ENCODE results near the gene ZFYVE9. TPM values are rescaled to one million over a fixed set of nuclear protein-coding genes. Genes with fewer than 3 reads are reported as not detected.

The ZFYVE9 gene
- total and polyA plus RNA-seq, 2 experiments from 2014 or later = 5.4 to 27.3 TPM

GRCh38 chr1:52234708-52235107, 92.8 kb downstream of the ZFYVE9 start (continued):
- TF ChIP-seq ETS1 (IDR thresholded peaks at IDR 0.05) (no peak), NANOG (IDR thresholded peaks at IDR 0.05; ENCODE audit: borderline replicate concordance) (no peak), EZH2 (IDR thresholded peaks at IDR 0.05; ENCODE audit: low read depth, unreplicated experiment) (no peak), ZNF331 (CRISPR knock-in tag; IDR thresholded peaks at IDR 0.05; ENCODE audit: low read depth) (no peak), CREB1 (CRISPR knock-in tag; IDR thresholded peaks at IDR 0.05; ENCODE audit: low read depth) (no peak)
- TF ChIP-seq, protein P1, sequence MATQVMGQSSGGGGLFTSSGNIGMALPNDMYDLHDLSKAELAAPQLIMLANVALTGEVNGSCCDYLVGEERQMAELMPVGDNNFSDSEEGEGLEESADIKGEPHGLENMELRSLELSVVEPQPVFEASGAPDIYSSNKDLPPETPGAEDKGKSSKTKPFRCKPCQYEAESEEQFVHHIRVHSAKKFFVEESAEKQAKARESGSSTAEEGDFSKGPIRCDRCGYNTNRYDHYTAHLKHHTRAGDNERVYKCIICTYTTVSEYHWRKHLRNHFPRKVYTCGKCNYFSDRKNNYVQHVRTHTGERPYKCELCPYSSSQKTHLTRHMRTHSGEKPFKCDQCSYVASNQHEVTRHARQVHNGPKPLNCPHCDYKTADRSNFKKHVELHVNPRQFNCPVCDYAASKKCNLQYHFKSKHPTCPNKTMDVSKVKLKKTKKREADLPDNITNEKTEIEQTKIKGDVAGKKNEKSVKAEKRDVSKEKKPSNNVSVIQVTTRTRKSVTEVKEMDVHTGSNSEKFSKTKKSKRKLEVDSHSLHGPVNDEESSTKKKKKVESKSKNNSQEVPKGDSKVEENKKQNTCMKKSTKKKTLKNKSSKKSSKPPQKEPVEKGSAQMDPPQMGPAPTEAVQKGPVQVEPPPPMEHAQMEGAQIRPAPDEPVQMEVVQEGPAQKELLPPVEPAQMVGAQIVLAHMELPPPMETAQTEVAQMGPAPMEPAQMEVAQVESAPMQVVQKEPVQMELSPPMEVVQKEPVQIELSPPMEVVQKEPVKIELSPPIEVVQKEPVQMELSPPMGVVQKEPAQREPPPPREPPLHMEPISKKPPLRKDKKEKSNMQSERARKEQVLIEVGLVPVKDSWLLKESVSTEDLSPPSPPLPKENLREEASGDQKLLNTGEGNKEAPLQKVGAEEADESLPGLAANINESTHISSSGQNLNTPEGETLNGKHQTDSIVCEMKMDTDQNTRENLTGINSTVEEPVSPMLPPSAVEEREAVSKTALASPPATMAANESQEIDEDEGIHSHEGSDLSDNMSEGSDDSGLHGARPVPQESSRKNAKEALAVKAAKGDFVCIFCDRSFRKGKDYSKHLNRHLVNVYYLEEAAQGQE (IDR thresholded peaks at IDR 0.05; ENCODE audit: unreplicated experiment) = no peak

- no peak overlapping the region for H3K27ac ChIP-seq (ENCODE audit: low read depth)
- H3K4me2 ChIP-seq = no peak overlapping the region
- Mint-ChIP-seq H3K9me3 (no peaks in the 10 kb centered on the region), H3K4me1 (no peaks in the 10 kb centered on the region), H3K4me3 (no peak overlapping the region), H3K27me3 (ENCODE audit: insufficient read depth, low read depth, poor library complexity) (no peaks in the 10 kb centered on the region), H3K36me3 (ENCODE audit: low read depth) (no peaks in the 10 kb centered on the region), H3K27ac (no peak overlapping the region)
- no peaks in the 10 kb centered on the region for H3K79me2 ChIP-seq (replicated peaks; ENCODE audit: insufficient read depth)
- no peaks in the 10 kb centered on the region for H3F3A ChIP-seq (replicated peaks; ENCODE audit: low read depth)
- ATAC-seq = no peak
- H4K20me1 ChIP-seq (replicated peaks; ENCODE audit: insufficient read depth) = no peaks in the 10 kb centered on the region
- no peak overlapping the region for H2AFZ ChIP-seq
- no peaks in the 10 kb centered on the region for H3K4me1 ChIP-seq (ENCODE audit: insufficient read depth)
- H3K4me3 ChIP-seq = no peak overlapping the region
- H3K9me2 ChIP-seq (ENCODE audit: insufficient read depth) = no peaks in the 10 kb centered on the region
- no peaks in the 10 kb centered on the region for H3K27me3 ChIP-seq (ENCODE audit: insufficient read depth)
- DNase-seq (ENCODE audit: low spot score) = no peak
- no peaks in the 10 kb centered on the region for H3K36me3 ChIP-seq (ENCODE audit: insufficient read depth)
- TF ChIP-seq ETS1 (IDR thresholded peaks at IDR 0.05) (no peak), STAT1 (IDR thresholded peaks at IDR 0.05; ENCODE audit: unreplicated experiment) (no peak), JUNB (IDR thresholded peaks at IDR 0.05; ENCODE audit: unreplicated experiment) (no peak), CREB1 (CRISPR knock-in tag; IDR thresholded peaks at IDR 0.05; ENCODE audit: low read depth) (no peak), EZH2phosphoT487 (IDR thresholded peaks at IDR 0.05; ENCODE audit: unreplicated experiment) (no peak), POLR2AphosphoS5 (IDR thresholded peaks at IDR 0.05; ENCODE audit: low read depth) (no peak), NANOG (IDR thresholded peaks at IDR 0.05; ENCODE audit: borderline replicate concordance) (no peak), ZNF114 (CRISPR knock-in tag; IDR thresholded peaks at IDR 0.05) (no peak)
- TF ChIP-seq, protein P1 (IDR thresholded peaks at IDR 0.05; ENCODE audit: unreplicated experiment) = no peak
These were observed 93.8 kb downstream of the ZFYVE9 start for GRCh38 chr1:52235646-52236045.

Data from GM23338 (cell line).